VCaP (cell line): Measurements from ENCODE around the gene LEMD3.

ENCODE experiments used
- H3K27ac ChIP-seq: fragments of 450-650 bp; 2 replicates; pipeline ENCODE4 v1.5.1; 2017
- TF ChIP-seq, protein P1 (sequence below): fragments of 450-650 bp; conservative IDR thresholded peaks from 2 replicates; pipeline ENCODE4 v1.5.1; 2017; ENCODE audit warnings: mild to moderate bottlenecking, moderate library complexity

Gene LEMD3

DNA sequence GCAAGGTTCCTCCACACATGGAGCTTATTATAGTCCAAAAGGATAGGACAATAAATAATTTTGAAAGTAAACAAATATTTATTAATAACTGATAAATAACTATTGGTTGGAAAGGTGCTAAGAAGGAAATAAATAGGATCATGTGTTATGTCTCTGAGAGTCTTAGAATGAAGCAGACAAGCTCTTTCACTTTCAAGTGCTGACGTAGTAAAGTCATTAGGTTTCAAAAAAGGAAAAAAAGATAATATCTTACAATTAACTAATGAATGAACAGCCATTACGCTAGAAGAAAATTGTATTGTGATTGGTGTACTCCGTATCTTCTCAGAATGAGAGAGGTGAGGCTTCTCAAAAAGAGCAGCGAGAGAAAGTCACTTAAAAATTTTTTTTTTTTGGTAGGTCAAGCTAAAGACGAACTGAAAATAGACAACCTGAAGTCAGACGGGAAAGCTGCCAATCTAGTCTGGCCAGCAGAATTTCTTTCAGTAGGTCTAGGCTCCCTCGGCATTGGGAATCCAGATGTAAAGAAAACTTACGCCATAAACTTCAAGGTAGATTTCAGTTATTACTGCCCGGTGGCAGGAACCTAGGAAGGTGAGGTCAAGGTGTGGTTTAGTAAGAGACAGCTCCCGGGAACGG lies 583 bp upstream of the LEMD3 start:
- TF ChIP-seq, protein P1, sequence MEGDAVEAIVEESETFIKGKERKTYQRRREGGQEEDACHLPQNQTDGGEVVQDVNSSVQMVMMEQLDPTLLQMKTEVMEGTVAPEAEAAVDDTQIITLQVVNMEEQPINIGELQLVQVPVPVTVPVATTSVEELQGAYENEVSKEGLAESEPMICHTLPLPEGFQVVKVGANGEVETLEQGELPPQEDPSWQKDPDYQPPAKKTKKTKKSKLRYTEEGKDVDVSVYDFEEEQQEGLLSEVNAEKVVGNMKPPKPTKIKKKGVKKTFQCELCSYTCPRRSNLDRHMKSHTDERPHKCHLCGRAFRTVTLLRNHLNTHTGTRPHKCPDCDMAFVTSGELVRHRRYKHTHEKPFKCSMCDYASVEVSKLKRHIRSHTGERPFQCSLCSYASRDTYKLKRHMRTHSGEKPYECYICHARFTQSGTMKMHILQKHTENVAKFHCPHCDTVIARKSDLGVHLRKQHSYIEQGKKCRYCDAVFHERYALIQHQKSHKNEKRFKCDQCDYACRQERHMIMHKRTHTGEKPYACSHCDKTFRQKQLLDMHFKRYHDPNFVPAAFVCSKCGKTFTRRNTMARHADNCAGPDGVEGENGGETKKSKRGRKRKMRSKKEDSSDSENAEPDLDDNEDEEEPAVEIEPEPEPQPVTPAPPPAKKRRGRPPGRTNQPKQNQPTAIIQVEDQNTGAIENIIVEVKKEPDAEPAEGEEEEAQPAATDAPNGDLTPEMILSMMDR: no peak
- H3K27ac ChIP-seq: peak overlapping the region; percentile 94

DNA sequence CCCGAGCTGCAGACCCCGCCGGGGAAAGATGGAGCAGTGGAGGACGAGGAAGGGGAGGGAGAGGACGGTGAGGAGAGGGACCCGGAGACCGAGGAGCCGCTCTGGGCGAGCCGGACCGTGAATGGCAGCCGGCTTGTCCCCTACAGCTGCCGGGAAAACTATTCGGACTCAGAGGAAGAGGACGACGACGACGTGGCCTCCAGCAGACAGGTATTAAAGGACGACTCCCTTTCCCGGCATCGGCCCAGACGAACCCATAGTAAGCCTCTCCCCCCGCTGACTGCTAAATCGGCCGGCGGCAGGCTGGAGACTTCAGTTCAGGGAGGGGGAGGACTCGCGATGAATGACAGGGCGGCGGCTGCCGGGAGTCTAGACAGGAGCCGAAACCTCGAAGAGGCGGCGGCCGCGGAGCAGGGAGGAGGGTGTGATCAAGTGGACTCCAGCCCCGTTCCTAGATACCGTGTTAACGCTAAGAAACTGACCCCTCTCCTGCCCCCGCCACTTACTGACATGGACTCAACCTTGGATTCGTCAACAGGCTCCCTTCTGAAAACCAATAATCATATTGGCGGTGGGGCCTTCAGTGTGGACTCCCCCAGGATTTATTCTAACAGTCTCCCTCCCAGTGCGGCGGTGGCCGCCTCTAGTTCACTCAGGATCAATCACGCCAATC lies 962 bp downstream of the LEMD3 start:
- peak overlapping the region; percentile 94 for H3K27ac ChIP-seq
- TF ChIP-seq, protein P1: no peak

DNA sequence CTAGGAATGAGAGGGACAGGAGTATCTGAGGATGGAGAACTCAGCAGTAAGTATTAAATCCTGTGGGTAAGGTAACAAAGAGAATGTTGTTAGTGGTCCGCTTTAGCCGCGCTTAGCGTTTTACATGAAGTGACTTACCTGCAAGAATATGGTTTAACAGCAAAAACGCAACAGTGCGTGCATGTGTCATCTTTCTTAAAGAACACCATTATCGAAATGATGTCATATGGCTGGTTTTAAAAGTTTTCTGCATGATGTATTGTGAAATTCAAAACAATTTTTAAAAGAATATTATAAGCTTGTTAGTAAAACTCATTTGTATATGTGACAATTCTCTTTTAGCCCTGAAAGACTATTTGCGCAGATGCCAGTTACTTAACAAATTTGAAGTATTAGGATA lies 1.7 kb downstream of the LEMD3 start:
- peak overlapping the region; percentile 94; the same call in 1 of the 2 replicates for H3K27ac ChIP-seq
- TF ChIP-seq, protein P1: no peak

DNA sequence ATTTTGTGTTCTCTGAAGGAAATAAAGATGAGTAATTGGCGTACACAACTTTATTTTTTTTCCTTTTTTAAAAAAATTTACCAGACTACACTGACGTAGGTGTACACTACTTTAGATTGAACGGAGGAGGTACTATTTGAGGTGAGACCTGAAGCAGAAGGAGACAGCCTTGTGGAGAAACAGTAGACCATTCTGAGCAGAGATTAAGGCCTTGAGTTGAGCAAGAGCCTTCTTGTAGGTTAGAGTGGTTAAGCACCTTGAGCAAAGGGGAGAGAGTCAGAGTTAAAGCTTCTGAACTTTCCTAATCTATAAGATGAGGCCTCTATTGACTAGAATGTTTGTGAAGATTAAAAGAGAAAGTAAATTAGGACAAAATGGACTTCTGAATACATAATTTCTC lies 2.5 kb downstream of the LEMD3 start:
- H3K27ac ChIP-seq: peak overlapping the region; percentile 94; the same call in 1 of the 2 replicates
- TF ChIP-seq, protein P1: no peak

DNA sequence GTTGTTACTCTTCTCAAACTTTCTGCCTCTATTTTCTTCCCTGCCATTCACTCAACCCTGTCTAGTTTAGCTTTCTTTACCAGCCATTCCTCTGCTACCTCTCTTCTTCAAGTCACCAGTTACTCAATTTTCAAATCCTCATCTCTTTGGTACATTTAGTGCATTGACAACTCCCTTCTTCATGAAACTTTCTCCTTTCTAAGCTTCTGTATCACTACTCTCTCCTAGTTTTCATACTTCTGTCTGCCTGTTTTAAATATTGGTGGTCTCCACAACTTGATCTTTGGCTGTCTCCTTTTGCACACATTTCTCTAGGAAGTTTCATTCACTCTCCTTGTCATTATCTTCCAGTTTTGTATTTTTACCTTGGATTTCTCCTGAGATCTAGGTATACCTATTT lies 6.0 kb downstream of the LEMD3 start:
- TF ChIP-seq, protein P1: no peak
- no peak overlapping the region for H3K27ac ChIP-seq

DNA sequence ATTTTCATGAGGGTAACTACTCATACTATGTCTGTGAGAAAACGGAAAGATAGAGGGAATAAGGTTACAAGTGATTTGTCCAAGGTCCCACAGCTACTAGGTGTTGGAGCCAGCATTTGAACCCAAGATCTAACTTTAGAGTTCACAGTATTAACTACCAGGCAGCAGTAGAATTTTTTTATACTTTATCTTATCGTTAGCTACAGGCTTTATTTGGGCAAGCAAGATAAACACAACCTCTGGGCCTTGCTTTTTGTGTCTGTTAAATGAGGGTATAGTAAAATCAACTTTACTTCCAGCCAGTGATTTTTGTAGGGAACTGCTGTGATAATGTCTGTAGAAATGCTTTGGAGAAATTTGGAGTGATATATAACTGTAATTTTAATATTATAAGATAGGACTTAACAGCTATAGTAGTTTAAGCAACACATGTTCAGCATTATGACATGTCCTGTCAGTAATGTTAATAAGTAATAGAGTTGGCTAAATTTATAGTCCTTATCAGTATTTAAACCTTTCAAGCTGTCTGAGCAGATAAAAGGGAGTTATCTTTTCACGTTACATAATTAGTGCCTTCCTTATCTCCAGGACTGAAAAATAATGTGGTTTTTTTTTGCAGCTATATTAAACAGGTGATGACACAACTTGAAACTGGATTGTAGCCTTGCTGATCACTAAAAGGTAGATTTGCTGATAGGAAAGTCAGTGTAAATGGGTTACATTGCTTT lies 12.8 kb downstream of the LEMD3 start:
- TF ChIP-seq, protein P1: no peak
- H3K27ac ChIP-seq: peak overlapping the region; percentile 65

DNA sequence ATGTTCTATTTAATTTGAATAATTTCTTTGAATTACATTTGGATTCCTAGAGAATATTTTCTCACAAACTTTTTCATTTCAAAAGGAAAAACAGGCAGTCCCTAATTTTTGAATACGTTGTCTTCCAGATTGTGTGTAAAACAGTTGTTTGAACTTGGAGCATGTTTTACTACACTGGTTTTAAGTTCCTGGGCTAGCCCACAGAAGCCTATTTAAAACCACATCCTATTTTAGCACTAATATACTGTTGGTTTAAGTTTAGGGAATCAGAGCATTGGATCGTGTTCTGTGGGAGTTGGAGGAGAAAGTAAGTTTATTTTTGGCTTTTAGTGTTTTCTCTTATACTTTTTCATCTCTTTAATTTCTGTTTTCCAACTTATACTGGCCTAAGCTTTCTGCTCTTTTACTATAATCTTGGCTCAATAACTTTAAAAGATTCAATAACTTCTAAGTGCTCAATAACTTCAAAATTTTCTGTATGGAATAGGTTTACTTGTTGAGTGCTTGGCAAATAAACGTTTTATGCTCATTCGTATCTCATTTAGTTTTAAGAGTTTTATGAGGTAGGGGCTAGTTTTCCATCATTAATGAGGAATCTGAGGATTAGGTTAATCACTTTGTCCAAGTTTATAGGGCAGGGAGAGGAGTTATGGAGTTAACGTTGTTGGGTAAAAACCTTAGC lies 14.9 kb downstream of the LEMD3 start:
- TF ChIP-seq, protein P1: no peak
- H3K27ac ChIP-seq: no peak overlapping the region
